Tibial nerve (tissue), 4 donors: ENCODE data around the gene FEM1B. TPM values are rescaled to one million over a fixed set of nuclear protein-coding genes. Genes with fewer than 3 reads are reported as not detected.

Experiments
- DNase-seq, 2 donors: peaks; one replicate each; pipeline ENCODE4 v3.0.0-alpha.2; 2019; ENCODE audit warnings: low spot score in 2 of 2
- H3K27ac ChIP-seq, 4 donors: fragments of 200-600 bp; sonication (generic) in 3 of 4; one replicate each; pipeline ENCODE4 v1.5.1; 2017 to 2019; ENCODE audit warnings: mild to moderate bottlenecking in 1 of 4
- H3K27me3 ChIP-seq, 2 donors: fragments of 200-600 bp; sonication (generic) in 1 of 2; one replicate each; pipeline versions ENCODE4 v1.5.1 to v1.6.0; 2017 to 2019
- H3K36me3 ChIP-seq, 3 donors: fragments of 200-600 bp; sonication (generic); one replicate each; pipeline ENCODE4 v1.5.1; 2018 to 2019
- H3K4me1 ChIP-seq, 4 donors: fragments of 200-600 bp; sonication (generic) in 3 of 4; one replicate each; pipeline ENCODE4 v1.5.1; 2017 to 2019
- H3K4me3 ChIP-seq, 4 donors: fragments of 200-600 bp; sonication (generic) in 3 of 4; one replicate each; pipeline ENCODE4 v1.5.1; 2017 to 2019; ENCODE audit warnings: mild to moderate bottlenecking in 1 of 4, moderate library complexity in 1 of 4
- H3K9me3 ChIP-seq, 4 donors: fragments of 200-600 bp; sonication (generic) in 3 of 4; one replicate each; pipeline ENCODE4 v1.5.1; 2017 to 2019
- CTCF ChIP-seq, 5 experiments: fragments of 200-600 bp in 3 of 5; fragments of 450-650 bp in 2 of 5; sonication (generic) in 3 of 5; IDR thresholded peaks; one replicate each; pipeline ENCODE4 v1.5.1; 2016 to 2019; ENCODE audit warnings: antibody characterized with exemption in 5 of 5, mild to moderate bottlenecking in 3 of 5, moderate library complexity in 2 of 5
- EP300 ChIP-seq, 2 donors: sonication (generic); formaldehyde crosslinking; IDR thresholded peaks; one replicate each; pipeline ENCODE4 v1.6.1; 2017; ENCODE audit warnings: antibody characterized with exemption in 2 of 2, mild to moderate bottlenecking in 1 of 2
- POLR2A ChIP-seq, 2 donors: fragments of 450-650 bp; IDR thresholded peaks; one replicate each; pipeline ENCODE4 v1.6.1; 2017; ENCODE audit warnings: antibody characterized with exemption in 2 of 2, mild to moderate bottlenecking in 2 of 2, moderate library complexity in 2 of 2
- WGBS, 2 donors: methylation state at CpG; one replicate each; pipeline ENCODE4 v1.1.5; 2018; 5-methylcytosine and 5-hydroxymethylcytosine counted together
- total RNA-seq, 4 donors: library from RNA; depleted of rRNA; stranded (reverse); fragments of >200 nt; gene quantifications; one replicate each; pipeline ENCODE4 v1.1.0, GENCODE V29; 2016

The FEM1B gene
- total RNA-seq, 4 donors from 2014 or later = 39.0 to 47.6 (median 39.9) TPM

DNA sequence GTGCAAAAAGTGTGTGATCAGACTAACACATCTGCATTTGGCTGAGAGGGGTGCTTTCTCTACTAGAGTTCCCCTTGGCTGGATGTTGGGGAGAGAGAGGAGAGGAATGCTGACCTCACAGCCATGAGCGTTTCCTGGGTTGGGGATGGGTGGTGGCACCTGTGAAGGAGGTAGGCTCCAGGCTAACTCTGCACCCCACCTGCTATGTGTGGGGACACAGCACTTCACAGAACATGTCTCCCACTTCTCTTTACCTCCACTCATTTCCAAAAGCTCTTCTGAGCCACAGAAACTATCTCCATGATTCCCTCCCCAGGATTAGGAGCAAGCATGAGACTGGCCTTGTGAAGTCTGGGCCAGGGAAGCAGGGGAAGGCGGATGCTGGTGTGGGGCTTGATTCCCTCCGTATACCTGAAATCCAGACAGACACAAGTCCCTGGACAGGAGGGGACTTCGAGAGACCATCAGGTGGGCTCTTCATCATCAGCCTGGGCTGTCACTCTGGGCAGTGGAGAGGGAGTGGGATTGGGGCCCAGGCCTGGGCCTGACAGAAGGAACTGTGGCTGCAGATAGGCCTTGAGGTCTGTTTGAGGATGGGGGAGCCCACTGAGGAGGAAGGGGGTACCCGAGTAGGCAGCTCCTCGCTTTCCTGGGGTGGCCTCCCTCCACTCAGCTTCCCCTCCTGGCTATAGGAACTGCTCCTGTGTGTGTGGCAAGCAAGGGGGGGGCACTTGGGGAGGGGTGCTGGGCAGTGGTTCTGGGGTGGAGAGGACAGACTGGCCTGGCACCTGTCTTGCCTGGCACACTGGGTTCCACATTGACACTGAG lies 40.7 kb downstream of the FEM1B start:
- 89% methylated on average over 5 of the region's 6 CpGs for WGBS, 2 donors
- no peak for DNase-seq
- peaks cover 0 to 16% (median 3%) of the 10 kb centered on the region in 4 donors for H3K4me1 ChIP-seq
- H3K27me3 ChIP-seq = no peaks in the 10 kb centered on the region
- H3K9me3 ChIP-seq = no peaks in the 10 kb centered on the region
- H3K27ac ChIP-seq = no peak overlapping the region
- H3K36me3 ChIP-seq = no peaks in the 10 kb centered on the region
- no peak for TF ChIP-seq CTCF (IDR thresholded peaks at IDR 0.05)
- TF ChIP-seq EP300 (IDR thresholded peaks at IDR 0.05) = no peak
- TF ChIP-seq POLR2A (IDR thresholded peaks at IDR 0.05) = no peak
- no peak overlapping the region for H3K4me3 ChIP-seq

DNA sequence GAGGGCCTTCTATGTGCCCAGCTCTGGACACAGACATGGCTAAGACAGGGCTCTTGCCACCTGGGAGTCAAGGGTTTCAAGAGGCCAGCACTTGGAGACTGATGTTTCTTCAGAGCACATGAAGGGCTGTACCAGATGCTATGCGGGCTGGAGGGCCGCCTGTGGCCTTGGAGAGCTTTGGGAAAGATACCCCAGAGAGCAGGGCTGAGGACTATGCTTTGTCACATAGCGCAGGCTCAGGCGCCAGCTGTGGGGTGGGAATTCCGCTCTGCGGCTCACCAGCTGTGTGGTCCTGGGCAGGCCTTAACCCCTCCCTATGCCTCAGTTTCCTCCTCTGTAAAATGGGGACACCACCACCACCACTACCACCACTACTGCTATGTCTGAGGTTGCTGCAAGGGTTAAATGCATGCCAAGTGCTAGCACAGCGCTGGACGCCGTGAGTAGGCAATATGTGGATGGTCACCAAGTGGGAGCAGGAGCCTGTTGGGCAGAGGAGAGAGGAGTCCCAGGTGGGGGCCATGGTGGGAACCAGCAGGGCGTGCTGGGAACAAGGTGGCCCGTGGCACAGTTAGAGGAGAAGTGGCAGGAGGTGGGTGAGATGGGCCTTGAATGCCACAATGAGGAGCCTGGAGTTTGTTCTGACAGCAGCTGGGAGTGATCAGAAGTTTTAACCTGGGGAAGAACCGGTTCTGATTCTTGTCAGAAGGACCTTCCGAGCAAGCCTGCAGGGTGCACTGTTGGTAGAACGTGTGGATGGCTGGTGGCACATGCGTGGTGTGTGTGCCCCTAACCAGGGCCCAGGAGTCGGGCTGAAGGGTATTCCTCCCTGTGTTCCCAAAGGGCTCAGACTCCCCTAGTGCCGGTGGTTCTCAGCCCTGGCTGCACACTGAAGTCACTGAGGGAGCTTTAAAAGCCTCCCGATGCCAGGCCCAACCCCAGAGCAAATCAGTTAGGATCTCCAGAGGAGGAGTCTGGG lies 41.7 kb downstream of the FEM1B start:
- Histone ChIP-seq H3K27me3 (no peaks in the 10 kb centered on the region), H3K9me3 (no peaks in the 10 kb centered on the region), H3K4me1 (peaks cover 0 to 16% (median 3%) of the 10 kb centered on the region in 4 donors), H3K4me3 (no peak overlapping the region), H3K36me3 (no peaks in the 10 kb centered on the region), H3K27ac (no peak overlapping the region)
- DNase-seq = no peak
- WGBS, 2 donors = 80 to 82% methylated on average over 15 to 18 of the region's 18 CpGs
- TF ChIP-seq EP300 (IDR thresholded peaks at IDR 0.05) = no peak
- TF ChIP-seq POLR2A (IDR thresholded peaks at IDR 0.05) = no peak
- no peak for TF ChIP-seq CTCF (IDR thresholded peaks at IDR 0.05)

DNA sequence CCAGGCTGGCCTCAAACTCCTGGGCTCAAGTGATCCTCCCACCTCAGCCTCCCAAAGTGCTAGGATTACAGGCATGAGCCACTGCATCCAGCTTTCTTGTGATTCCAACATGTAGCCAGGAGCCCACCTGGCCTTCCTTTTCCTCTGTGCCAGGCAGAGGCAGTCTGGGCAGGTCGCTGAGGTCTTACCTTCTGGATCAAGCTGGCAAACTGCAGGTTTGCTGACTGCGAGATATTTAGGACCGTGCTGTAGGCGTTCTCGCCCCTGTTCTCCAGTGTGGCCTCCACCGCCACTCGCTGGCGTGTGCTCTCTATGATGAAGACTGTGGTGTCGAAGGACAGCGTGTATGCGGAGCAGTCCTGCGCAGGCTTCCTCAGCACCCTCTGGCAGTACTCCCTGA lies 42.5 kb downstream of the FEM1B start:
- H3K4me3 ChIP-seq = no peak overlapping the region
- TF ChIP-seq CTCF (IDR thresholded peaks at IDR 0.05) (no peak), POLR2A (IDR thresholded peaks at IDR 0.05) (no peak), EP300 (IDR thresholded peaks at IDR 0.05) (no peak)
- peaks cover 0 to 14% (median 3%) of the 10 kb centered on the region in 4 donors for H3K4me1 ChIP-seq
- H3K9me3 ChIP-seq = no peaks in the 10 kb centered on the region
- WGBS, 2 donors = 97% methylated on average over 12 of the region's 12 CpGs
- no peak for DNase-seq
- H3K27me3 ChIP-seq = no peaks in the 10 kb centered on the region
- no peak overlapping the region for H3K27ac ChIP-seq
- no peaks in the 10 kb centered on the region for H3K36me3 ChIP-seq

- H3K27ac ChIP-seq = no peak overlapping the region
- no peaks in the 10 kb centered on the region for H3K36me3 ChIP-seq
- TF ChIP-seq EP300 (IDR thresholded peaks at IDR 0.05) (no peak), CTCF (IDR thresholded peaks at IDR 0.05) (no peak), POLR2A (IDR thresholded peaks at IDR 0.05) (no peak)
- H3K4me1 ChIP-seq = peaks cover 0 to 2% (median 0%) of the 10 kb centered on the region in 4 donors
- WGBS, 2 donors = 59 to 86% methylated on average over 7 of the region's 7 CpGs
- H3K4me3 ChIP-seq = no peak overlapping the region
- H3K9me3 ChIP-seq = no peaks in the 10 kb centered on the region
- DNase-seq = no peak
- H3K27me3 ChIP-seq = no peaks in the 10 kb centered on the region
Observed at GRCh38 chr15:68321229-68321628, 43.7 kb downstream of the FEM1B start.
